Glutamatergic neuron (in vitro differentiated cells): ENCODE data around the gene PPP4R2. TPM values are rescaled to one million over a fixed set of nuclear protein-coding genes. Genes with fewer than 3 reads are reported as not detected.

Source experiments
- DNase-seq: peaks from one replicate; pipeline ENCODE4 v3.0.0; 2022
- H3K27ac Mint-ChIP-seq: one replicate; pipeline ENCODE4 v1.8.0; 2020; ENCODE audit warnings: mild to moderate bottlenecking, mixed read lengths, inconsistent platforms; ENCODE audit not compliant: unreplicated experiment
- H3K27me3 Mint-ChIP-seq: one replicate; pipeline ENCODE4 v1.8.0; 2020; ENCODE audit warnings: mild to moderate bottlenecking, moderate library complexity, mixed read lengths, inconsistent platforms; ENCODE audit not compliant: unreplicated experiment
- H3K36me3 Mint-ChIP-seq: one replicate; pipeline ENCODE4 v1.8.0; 2020; ENCODE audit warnings: mild to moderate bottlenecking, mixed read lengths, inconsistent platforms; ENCODE audit not compliant: unreplicated experiment
- H3K4me1 Mint-ChIP-seq: one replicate; pipeline ENCODE4 v1.8.0; 2020; ENCODE audit warnings: mild to moderate bottlenecking, low read depth, mixed read lengths, inconsistent platforms; ENCODE audit not compliant: unreplicated experiment
- H3K4me3 Mint-ChIP-seq: one replicate; pipeline ENCODE4 v1.8.0; 2020; ENCODE audit warnings: mild to moderate bottlenecking, mixed read lengths, inconsistent platforms; ENCODE audit not compliant: unreplicated experiment
- H3K9me3 Mint-ChIP-seq: one replicate; pipeline ENCODE4 v1.8.0; 2020; ENCODE audit warnings: mild to moderate bottlenecking, moderate library complexity, mixed read lengths, inconsistent platforms; ENCODE audit not compliant: unreplicated experiment
- total RNA-seq: library from RNA; stranded (reverse); fragmentation: NEBNext Ultra II Directional; extraction: Animal tissue kit (Norgen Biotek cat#: 25700); gene quantifications from one replicate; pipeline ENCODE4 v1.2.1, GENCODE V29; 2021; ENCODE audit not compliant: unreplicated experiment
- TF ChIP-seq, protein P1 (sequence below): fragments of 200-600 bp; sonication (generic); IDR thresholded peaks from one replicate; pipeline ENCODE4 v1.5.0; 2021; ENCODE audit not compliant: partially characterized antibody, unreplicated experiment

The PPP4R2 gene
- total RNA-seq, 1 donor from 2014 or later: 77.9 TPM

DNA sequence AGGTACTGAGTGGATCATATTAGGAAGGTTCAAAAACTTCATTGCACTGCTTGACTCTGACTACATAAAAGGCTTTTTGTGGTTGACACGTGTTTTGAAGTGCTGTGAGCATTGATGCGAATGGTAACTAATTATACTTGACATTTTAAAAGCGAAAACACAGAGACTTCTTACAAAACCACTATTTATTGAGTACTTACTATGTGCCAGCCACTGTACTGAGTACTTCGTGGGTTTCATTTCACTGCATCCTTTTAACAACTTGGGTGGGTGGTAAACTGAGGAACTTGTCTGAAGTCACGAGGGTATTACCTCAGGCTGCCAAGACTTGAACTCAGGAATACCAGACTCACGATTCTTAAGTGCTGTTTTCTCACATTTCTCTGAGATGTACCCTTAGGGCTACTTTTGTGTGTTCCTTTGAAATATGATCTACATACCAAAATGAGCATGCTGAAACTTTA lies 45.3 kb upstream of the PPP4R2 start:
- no peaks in the 10 kb centered on the region for H3K36me3 Mint-ChIP-seq
- H3K9me3 Mint-ChIP-seq: no peaks in the 10 kb centered on the region
- DNase-seq: no peak
- TF ChIP-seq, protein P1, sequence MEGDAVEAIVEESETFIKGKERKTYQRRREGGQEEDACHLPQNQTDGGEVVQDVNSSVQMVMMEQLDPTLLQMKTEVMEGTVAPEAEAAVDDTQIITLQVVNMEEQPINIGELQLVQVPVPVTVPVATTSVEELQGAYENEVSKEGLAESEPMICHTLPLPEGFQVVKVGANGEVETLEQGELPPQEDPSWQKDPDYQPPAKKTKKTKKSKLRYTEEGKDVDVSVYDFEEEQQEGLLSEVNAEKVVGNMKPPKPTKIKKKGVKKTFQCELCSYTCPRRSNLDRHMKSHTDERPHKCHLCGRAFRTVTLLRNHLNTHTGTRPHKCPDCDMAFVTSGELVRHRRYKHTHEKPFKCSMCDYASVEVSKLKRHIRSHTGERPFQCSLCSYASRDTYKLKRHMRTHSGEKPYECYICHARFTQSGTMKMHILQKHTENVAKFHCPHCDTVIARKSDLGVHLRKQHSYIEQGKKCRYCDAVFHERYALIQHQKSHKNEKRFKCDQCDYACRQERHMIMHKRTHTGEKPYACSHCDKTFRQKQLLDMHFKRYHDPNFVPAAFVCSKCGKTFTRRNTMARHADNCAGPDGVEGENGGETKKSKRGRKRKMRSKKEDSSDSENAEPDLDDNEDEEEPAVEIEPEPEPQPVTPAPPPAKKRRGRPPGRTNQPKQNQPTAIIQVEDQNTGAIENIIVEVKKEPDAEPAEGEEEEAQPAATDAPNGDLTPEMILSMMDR: no peak
- no peaks in the 10 kb centered on the region for H3K27me3 Mint-ChIP-seq
- H3K4me3 Mint-ChIP-seq: no peak overlapping the region
- no peaks in the 10 kb centered on the region for H3K4me1 Mint-ChIP-seq
- no peak overlapping the region for H3K27ac Mint-ChIP-seq

DNA sequence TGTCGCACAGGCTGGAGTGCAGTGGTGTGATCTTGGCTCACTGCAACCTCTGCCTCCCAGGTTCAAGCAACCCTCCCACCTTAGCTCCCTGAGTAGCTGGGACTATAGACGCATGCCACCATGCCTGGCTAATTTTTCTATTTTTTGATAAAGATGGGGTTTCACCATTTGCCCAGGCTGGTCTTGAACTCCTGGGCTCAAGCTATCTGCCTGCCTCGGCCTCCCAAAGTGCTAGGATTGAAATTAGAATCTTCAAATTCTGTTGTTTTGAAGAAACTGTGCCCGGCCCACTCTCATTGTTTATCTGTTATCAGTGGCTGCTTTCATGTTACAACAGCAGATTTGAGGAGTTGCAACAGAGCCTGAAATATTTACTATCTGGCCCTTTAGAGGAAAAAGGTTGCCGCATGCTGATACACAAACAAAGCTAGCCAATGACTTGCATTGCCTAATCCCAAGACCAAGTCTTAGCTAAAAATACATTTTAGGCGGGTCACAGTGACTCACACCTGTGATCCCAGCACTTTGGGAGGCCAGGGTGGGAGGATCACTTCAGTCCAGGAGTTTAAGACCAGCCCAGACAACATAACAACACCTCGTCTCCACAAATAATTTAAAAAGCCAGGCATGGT lies 43.2 kb upstream of the PPP4R2 start:
- TF ChIP-seq, protein P1: no peak
- H3K27me3 Mint-ChIP-seq: no peaks in the 10 kb centered on the region
- H3K4me1 Mint-ChIP-seq: no peaks in the 10 kb centered on the region
- no peak overlapping the region for H3K27ac Mint-ChIP-seq
- no peaks in the 10 kb centered on the region for H3K9me3 Mint-ChIP-seq
- H3K36me3 Mint-ChIP-seq: no peaks in the 10 kb centered on the region
- H3K4me3 Mint-ChIP-seq: no peak overlapping the region
- DNase-seq: no peak

DNA sequence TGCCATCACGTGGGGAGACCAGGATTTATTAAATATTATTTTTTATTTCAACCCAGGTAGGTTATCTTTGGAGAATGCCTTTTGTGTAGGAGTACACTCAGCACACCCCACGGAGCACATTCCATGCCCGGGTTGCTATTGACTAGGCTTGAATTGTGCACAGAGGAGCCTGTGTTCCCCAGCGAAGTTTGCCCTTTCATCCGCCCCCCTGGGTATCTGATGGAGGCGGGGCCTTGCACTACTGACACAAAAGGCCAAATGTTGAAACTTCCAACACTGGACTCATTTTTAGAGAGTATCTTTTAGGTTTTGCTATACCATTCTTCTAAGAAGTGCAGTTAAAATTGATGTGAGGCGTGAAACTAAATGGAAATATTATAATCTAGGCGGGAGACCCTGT lies 39.3 kb upstream of the PPP4R2 start:
- no peak for DNase-seq
- Mint-ChIP-seq H3K4me3 (no peak overlapping the region), H3K27me3 (no peaks in the 10 kb centered on the region), H3K9me3 (no peaks in the 10 kb centered on the region), H3K36me3 (no peaks in the 10 kb centered on the region), H3K27ac (no peak overlapping the region), H3K4me1 (no peaks in the 10 kb centered on the region)
- TF ChIP-seq, protein P1: no peak

DNA sequence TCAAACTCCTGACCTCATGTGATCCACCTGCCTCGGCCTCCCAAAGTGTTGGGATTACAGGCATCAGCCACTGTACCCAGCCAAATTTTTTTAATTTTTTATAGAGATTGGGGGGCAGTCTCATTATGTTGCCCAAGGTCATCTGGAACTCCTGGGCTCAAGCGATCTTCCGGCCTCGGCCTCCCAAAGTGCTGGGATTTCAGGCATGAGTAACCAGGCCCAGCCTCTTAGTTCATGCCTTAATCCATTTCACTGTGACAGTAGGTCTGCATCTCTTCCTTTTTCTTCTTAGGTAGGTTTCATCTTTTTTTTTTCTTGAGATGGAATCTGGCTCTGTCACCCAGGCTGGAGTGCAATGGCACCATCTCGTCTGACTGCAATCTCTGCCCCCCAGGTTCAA lies 37.3 kb upstream of the PPP4R2 start:
- no peak overlapping the region for H3K4me3 Mint-ChIP-seq
- H3K9me3 Mint-ChIP-seq: no peaks in the 10 kb centered on the region
- H3K36me3 Mint-ChIP-seq: no peaks in the 10 kb centered on the region
- no peaks in the 10 kb centered on the region for H3K4me1 Mint-ChIP-seq
- DNase-seq: no peak
- TF ChIP-seq, protein P1: no peak
- no peaks in the 10 kb centered on the region for H3K27me3 Mint-ChIP-seq
- H3K27ac Mint-ChIP-seq: no peak overlapping the region

DNA sequence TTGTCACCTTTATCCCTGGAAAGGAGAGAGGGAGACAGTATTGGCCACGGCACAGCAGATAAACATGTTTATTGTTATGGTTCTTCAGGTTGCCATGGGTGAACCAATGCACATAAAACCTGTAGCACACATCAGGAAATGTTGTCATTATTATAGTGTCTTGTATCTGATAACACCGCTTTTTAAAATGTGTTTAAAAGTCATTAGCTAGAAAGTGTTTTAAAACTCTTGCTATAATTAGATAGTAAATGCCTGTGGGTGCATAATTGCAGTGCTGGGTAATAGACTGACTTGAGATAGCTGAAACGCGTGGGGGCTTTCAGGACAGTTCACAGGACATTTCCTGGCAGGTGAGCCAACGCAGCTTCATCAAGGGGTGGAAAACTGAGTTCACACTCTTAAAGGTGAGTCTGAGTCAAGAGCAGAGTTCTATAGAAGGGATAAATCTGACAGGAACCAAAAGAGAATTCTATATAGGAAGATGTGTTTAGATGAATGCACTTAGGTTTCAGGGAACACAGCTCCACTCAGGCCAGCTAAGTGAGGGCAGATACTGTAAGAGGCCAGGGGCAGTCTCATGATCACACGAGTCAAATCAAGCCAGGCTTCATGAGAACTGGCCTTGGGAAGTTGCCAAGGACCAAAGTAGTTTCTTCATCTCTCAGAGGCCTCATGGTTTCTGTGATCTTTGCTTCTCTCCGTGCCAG lies 35.6 kb upstream of the PPP4R2 start:
- no peak for DNase-seq
- no peaks in the 10 kb centered on the region for H3K4me1 Mint-ChIP-seq
- H3K27me3 Mint-ChIP-seq: no peaks in the 10 kb centered on the region
- no peak overlapping the region for H3K27ac Mint-ChIP-seq
- no peaks in the 10 kb centered on the region for H3K36me3 Mint-ChIP-seq
- H3K4me3 Mint-ChIP-seq: no peak overlapping the region
- TF ChIP-seq, protein P1: no peak
- peaks cover 3% of the 10 kb centered on the region for H3K9me3 Mint-ChIP-seq
